Endodermal cell (in vitro differentiated cells): Measurements from ENCODE around the gene TJAP1. TPM values are rescaled to one million over a fixed set of nuclear protein-coding genes. Genes with fewer than 3 reads are reported as not detected.

Source experiments
- DNase-seq: peaks from one replicate; pipeline ENCODE4 v3.0.0-alpha.2; 2017
- H3K27ac ChIP-seq: 2 replicates; pipeline ENCODE4 v1.5.1; 2013; ENCODE audit warnings: mild to moderate bottlenecking, low read depth, low read length, moderate library complexity
- H3K27me3 ChIP-seq: 2 replicates; pipeline ENCODE4 v1.6.1; 2013; ENCODE audit warnings: mild to moderate bottlenecking, low read length, moderate library complexity; ENCODE audit not compliant: insufficient read depth, control insufficient read depth, poor library complexity, severe bottlenecking
- H3K36me3 ChIP-seq: 2 replicates; pipeline ENCODE4 v1.7.0; 2013; ENCODE audit warnings: mild to moderate bottlenecking, low read length, moderate library complexity; ENCODE audit not compliant: control insufficient read depth, insufficient read depth
- H3K4me1 ChIP-seq: one replicate; pipeline ENCODE4 v1.7.0; 2013; ENCODE audit warnings: low read length; ENCODE audit not compliant: control insufficient read depth, insufficient read depth
- H3K4me3 ChIP-seq: 2 replicates; pipeline ENCODE4 v1.5.1; 2013; ENCODE audit warnings: mild to moderate bottlenecking, low read length, moderate library complexity
- H3K9ac ChIP-seq: 2 replicates; pipeline ENCODE4 v1.6.1; 2013; ENCODE audit warnings: mild to moderate bottlenecking, low read length, moderate library complexity; ENCODE audit not compliant: poor library complexity, severe bottlenecking; ENCODE audit errors: extremely low read depth
- H3K9me3 ChIP-seq: 2 replicates; pipeline ENCODE4 v1.6.1; 2013; ENCODE audit warnings: mild to moderate bottlenecking, low read length, moderate library complexity; ENCODE audit not compliant: control insufficient read depth
- H3K27ac Mint-ChIP-seq: 2 replicates; pipeline ENCODE4 v1.8.0; 2020; ENCODE audit warnings: mixed read lengths
- H3K27me3 Mint-ChIP-seq: 2 replicates; pipeline ENCODE4 v1.8.0; 2021; ENCODE audit warnings: mild to moderate bottlenecking, mixed read lengths; ENCODE audit not compliant: insufficient read depth
- H3K36me3 Mint-ChIP-seq: 2 replicates; pipeline ENCODE4 v1.8.0; 2020; ENCODE audit warnings: low read depth, mixed read lengths
- H3K4me1 Mint-ChIP-seq: 2 replicates; pipeline ENCODE4 v1.8.0; 2020; ENCODE audit warnings: mixed read lengths
- H3K4me3 Mint-ChIP-seq: 2 replicates; pipeline ENCODE4 v1.8.0; 2020; ENCODE audit warnings: mild to moderate bottlenecking, moderate library complexity, mixed read lengths
- H3K9me3 Mint-ChIP-seq: 2 replicates; pipeline ENCODE4 v1.8.0; 2020; ENCODE audit warnings: mild to moderate bottlenecking, mixed read lengths
- CTCF ChIP-seq: fragments of 200-600 bp; sonication (generic); conservative IDR thresholded peaks from 2 replicates; pipeline ENCODE4 v1.5.0; 2021; ENCODE audit warnings: antibody characterized with exemption, mild to moderate bottlenecking
- WGBS, 2 experiments: methylation state at CpG; one replicate each; pipeline versions ENCODE4 v1.1.5 to v1.1.7; 2013; ENCODE audit warnings: missing lambda C conversion rate in 2 of 2, mixed read lengths in 1 of 2; ENCODE audit not compliant: insufficient coverage in 1 of 2, insufficient read length in 1 of 2; 5-methylcytosine and 5-hydroxymethylcytosine counted together
- total RNA-seq, 2 donors: library from RNA; stranded (reverse); fragmentation: NEBNext Ultra II Directional in 1 of 2; extraction: Animal tissue kit (Norgen Biotek cat#: 25700) in 1 of 2; gene quantifications; 2 replicates in 1 of 2; 3 replicates in 1 of 2; pipeline ENCODE4 v1.2.1, GENCODE V29; 2021

TJAP1 gene
- total RNA-seq, 2 donors from 2014 or later: 44.3 to 50.2 TPM

- Mint-ChIP-seq H3K4me1 (no peaks in the 10 kb centered on the region), H3K36me3 (peaks cover 28% of the 10 kb centered on the region), H3K9me3 (no peaks in the 10 kb centered on the region), H3K27ac (no peak overlapping the region), H3K4me3 (no peak overlapping the region), H3K27me3 (no peaks in the 10 kb centered on the region)
- peaks cover 26% of the 10 kb centered on the region for H3K36me3 ChIP-seq
- DNase-seq: no peak
- H3K4me3 ChIP-seq: no peak overlapping the region
- WGBS, 2 experiments: 42 to 71% methylated on average over 2 to 4 of the region's 4 CpGs
- no peak for TF ChIP-seq CTCF
- H3K9ac ChIP-seq: no peak overlapping the region
- no peaks in the 10 kb centered on the region for H3K27me3 ChIP-seq
- no peaks in the 10 kb centered on the region for H3K4me1 ChIP-seq
- no peak overlapping the region for H3K27ac ChIP-seq
- H3K9me3 ChIP-seq: no peaks in the 10 kb centered on the region
Observed at GRCh38 chr6:43437700-43438099, 39.7 kb upstream of the TJAP1 start.

DNA sequence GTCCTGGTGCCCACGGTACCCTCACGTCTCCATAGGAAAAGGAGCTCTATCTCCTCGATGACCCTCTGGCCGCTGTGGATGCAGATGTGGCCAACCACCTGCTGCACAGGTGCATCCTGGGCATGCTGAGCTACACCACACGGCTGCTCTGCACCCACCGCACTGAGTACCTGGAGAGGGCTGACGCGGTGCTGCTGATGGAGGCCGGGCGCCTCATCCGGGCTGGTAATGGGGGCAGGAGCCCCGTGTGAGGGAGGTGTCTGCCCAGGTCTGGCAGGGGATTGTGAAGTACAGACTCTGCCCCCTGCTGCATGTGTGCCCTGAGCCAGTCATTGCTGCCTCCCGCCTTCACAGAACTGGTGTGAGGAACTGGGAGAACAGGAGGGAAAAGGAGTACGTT is 34.4 kb upstream of the TJAP1 start:
- H3K27me3 Mint-ChIP-seq: no peaks in the 10 kb centered on the region
- Histone ChIP-seq H3K9ac (no peak overlapping the region), H3K36me3 (peaks cover 26% of the 10 kb centered on the region), H3K27ac (no peak overlapping the region), H3K9me3 (no peaks in the 10 kb centered on the region), H3K4me1 (no peaks in the 10 kb centered on the region), H3K27me3 (no peaks in the 10 kb centered on the region), H3K4me3 (no peak overlapping the region)
- H3K27ac Mint-ChIP-seq: no peak overlapping the region
- H3K4me3 Mint-ChIP-seq: no peak overlapping the region
- no peaks in the 10 kb centered on the region for H3K9me3 Mint-ChIP-seq
- H3K4me1 Mint-ChIP-seq: no peaks in the 10 kb centered on the region
- WGBS, 2 experiments: 93 to 95% methylated on average over 7 to 14 of the region's 14 CpGs
- DNase-seq: no peak
- TF ChIP-seq CTCF: no peak
- H3K36me3 Mint-ChIP-seq: peaks cover 37% of the 10 kb centered on the region

GRCh38 chr6:43444036-43444435 is 33.3 kb upstream of the TJAP1 start:
- Histone ChIP-seq H3K9me3 (no peaks in the 10 kb centered on the region), H3K9ac (no peak overlapping the region), H3K36me3 (peaks cover 31% of the 10 kb centered on the region), H3K27me3 (no peaks in the 10 kb centered on the region), H3K4me3 (no peak overlapping the region), H3K27ac (no peak overlapping the region), H3K4me1 (no peaks in the 10 kb centered on the region)
- H3K27me3 Mint-ChIP-seq: no peaks in the 10 kb centered on the region
- no peak overlapping the region for H3K27ac Mint-ChIP-seq
- no peaks in the 10 kb centered on the region for H3K9me3 Mint-ChIP-seq
- no peak overlapping the region for H3K4me3 Mint-ChIP-seq
- H3K36me3 Mint-ChIP-seq: peaks cover 35% of the 10 kb centered on the region
- no peak for TF ChIP-seq CTCF
- 94 to 95% methylated on average over 3 to 10 of the region's 10 CpGs for WGBS, 2 experiments
- no peak for DNase-seq
- no peaks in the 10 kb centered on the region for H3K4me1 Mint-ChIP-seq
